ENCODE data around the gene WDR45B.
"Not testable (repeated sequence)": the region's sequence is repeated elsewhere in the genome, so short reads cannot be mapped to it uniquely, and the experiment has no call there.

Gene WDR45B

GRCh38 chr17:82656266-82656665, 8.0 kb upstream of the WDR45B start:
- Histone ChIP-seq H3K36me3 (replicated peaks; ENCODE audit: low read depth, low read length) (no peaks in the 10 kb centered on the region), H4K20me1 (ENCODE audit: insufficient read depth, low read length) (no peaks in the 10 kb centered on the region), H3K9ac (ENCODE audit: low read length) (no peak overlapping the region), H3K9me3 (ENCODE audit: insufficient read depth, low read length) (no peaks in the 10 kb centered on the region), H3K4me3 (ENCODE audit: low read length) (no peak overlapping the region), H3K27me3 (ENCODE audit: low read depth, low read length) (no peaks in the 10 kb centered on the region), H3K27ac (ENCODE audit: low read length) (no peak overlapping the region), H3K79me2 (ENCODE audit: low read length) (no peaks in the 10 kb centered on the region), H2AFZ (ENCODE audit: low read depth, low read length) (no peak overlapping the region), H3K4me1 (ENCODE audit: low read length) (no peaks in the 10 kb centered on the region), H3K4me2 (ENCODE audit: low read length) (no peak overlapping the region)
- TF ChIP-seq, protein P1, sequence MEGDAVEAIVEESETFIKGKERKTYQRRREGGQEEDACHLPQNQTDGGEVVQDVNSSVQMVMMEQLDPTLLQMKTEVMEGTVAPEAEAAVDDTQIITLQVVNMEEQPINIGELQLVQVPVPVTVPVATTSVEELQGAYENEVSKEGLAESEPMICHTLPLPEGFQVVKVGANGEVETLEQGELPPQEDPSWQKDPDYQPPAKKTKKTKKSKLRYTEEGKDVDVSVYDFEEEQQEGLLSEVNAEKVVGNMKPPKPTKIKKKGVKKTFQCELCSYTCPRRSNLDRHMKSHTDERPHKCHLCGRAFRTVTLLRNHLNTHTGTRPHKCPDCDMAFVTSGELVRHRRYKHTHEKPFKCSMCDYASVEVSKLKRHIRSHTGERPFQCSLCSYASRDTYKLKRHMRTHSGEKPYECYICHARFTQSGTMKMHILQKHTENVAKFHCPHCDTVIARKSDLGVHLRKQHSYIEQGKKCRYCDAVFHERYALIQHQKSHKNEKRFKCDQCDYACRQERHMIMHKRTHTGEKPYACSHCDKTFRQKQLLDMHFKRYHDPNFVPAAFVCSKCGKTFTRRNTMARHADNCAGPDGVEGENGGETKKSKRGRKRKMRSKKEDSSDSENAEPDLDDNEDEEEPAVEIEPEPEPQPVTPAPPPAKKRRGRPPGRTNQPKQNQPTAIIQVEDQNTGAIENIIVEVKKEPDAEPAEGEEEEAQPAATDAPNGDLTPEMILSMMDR (IDR thresholded peaks at IDR 0.05; ENCODE audit: low read depth, low read length): no peak
- TF ChIP-seq EZH2phosphoT487 (IDR thresholded peaks at IDR 0.05; ENCODE audit: low read depth): no peak

GRCh38 chr17:82655523-82655922, 7.3 kb upstream of the WDR45B start:
- Histone ChIP-seq H3K4me1 (ENCODE audit: low read length) (no peaks in the 10 kb centered on the region), H3K4me2 (ENCODE audit: low read length) (no peak overlapping the region), H4K20me1 (ENCODE audit: insufficient read depth, low read length) (no peaks in the 10 kb centered on the region), H3K27me3 (ENCODE audit: low read depth, low read length) (no peaks in the 10 kb centered on the region), H3K79me2 (ENCODE audit: low read length) (no peaks in the 10 kb centered on the region), H3K4me3 (ENCODE audit: low read length) (no peak overlapping the region), H3K27ac (ENCODE audit: low read length) (no peak overlapping the region), H3K9me3 (ENCODE audit: insufficient read depth, low read length) (no peaks in the 10 kb centered on the region), H3K9ac (ENCODE audit: low read length) (no peak overlapping the region), H2AFZ (ENCODE audit: low read depth, low read length) (no peak overlapping the region), H3K36me3 (replicated peaks; ENCODE audit: low read depth, low read length) (no peaks in the 10 kb centered on the region)
- TF ChIP-seq, protein P1 (IDR thresholded peaks at IDR 0.05; ENCODE audit: low read depth, low read length): no peak
- no peak for TF ChIP-seq EZH2phosphoT487 (IDR thresholded peaks at IDR 0.05; ENCODE audit: low read depth)

DNA sequence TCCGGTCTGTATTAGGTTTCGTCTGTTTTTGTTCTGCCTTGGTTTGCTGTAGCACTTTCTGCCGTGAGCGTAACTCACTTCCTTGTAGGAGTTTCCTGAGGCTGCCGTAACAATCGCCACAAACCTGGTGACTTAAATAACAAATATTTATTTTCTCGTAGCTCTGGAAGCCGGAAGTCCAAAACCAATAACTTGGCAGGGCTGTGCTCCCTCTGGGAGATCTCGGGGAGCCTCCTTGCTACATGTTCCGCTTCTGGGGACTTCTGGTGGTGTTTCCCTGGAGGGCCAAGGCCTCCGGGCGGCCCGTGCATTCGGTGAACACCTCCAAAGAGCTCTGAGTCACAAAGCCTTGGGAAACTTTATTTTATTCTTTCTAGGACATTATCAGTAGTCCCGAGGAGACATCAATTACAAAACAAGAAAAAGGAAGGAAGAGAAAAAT, 6.8 kb upstream of the WDR45B start:
- Histone ChIP-seq H3K4me1 (ENCODE audit: low read length) (no peaks in the 10 kb centered on the region), H3K27ac (ENCODE audit: low read length) (no peak overlapping the region), H3K27me3 (ENCODE audit: low read depth, low read length) (no peaks in the 10 kb centered on the region), H4K20me1 (ENCODE audit: insufficient read depth, low read length) (no peaks in the 10 kb centered on the region), H3K79me2 (ENCODE audit: low read length) (no peaks in the 10 kb centered on the region), H3K4me2 (ENCODE audit: low read length) (no peak overlapping the region), H3K9me3 (ENCODE audit: insufficient read depth, low read length) (no peaks in the 10 kb centered on the region), H3K36me3 (replicated peaks; ENCODE audit: low read depth, low read length) (no peaks in the 10 kb centered on the region), H2AFZ (ENCODE audit: low read depth, low read length) (no peak overlapping the region), H3K9ac (ENCODE audit: low read length) (no peak overlapping the region), H3K4me3 (ENCODE audit: low read length) (no peak overlapping the region)
- TF ChIP-seq, protein P1 (IDR thresholded peaks at IDR 0.05; ENCODE audit: low read depth, low read length): no peak
- TF ChIP-seq EZH2phosphoT487 (IDR thresholded peaks at IDR 0.05; ENCODE audit: low read depth): no peak

DNA sequence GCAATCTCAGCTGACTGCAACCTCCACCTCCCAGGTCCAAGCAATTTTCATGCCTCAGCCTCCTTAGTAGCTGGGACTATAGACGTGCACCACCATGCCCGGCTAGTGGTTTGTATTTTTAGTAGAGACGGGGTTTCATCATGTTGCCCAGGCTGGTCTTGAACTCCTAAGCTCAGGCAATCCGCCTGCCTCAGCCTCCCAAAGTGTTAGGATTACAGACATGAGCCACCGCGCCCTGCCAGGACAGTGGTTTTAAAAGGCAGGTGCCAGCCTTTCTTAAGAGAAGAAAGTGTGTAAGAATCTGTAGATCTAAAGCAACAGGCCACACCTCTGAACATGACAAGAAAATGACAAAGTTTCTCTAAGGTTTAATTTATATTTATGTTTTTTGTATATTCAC, 6.4 kb upstream of the WDR45B start:
- H3K9me3 ChIP-seq (ENCODE audit: insufficient read depth, low read length); H4K20me1 ChIP-seq (ENCODE audit: insufficient read depth, low read length); H3K79me2 ChIP-seq (ENCODE audit: low read length); H3K27ac ChIP-seq (ENCODE audit: low read length); H3K4me3 ChIP-seq (ENCODE audit: low read length); H3K4me1 ChIP-seq (ENCODE audit: low read length); H3K36me3 ChIP-seq (replicated peaks; ENCODE audit: low read depth, low read length); H3K4me2 ChIP-seq (ENCODE audit: low read length); H3K27me3 ChIP-seq (ENCODE audit: low read depth, low read length); H2AFZ ChIP-seq (ENCODE audit: low read depth, low read length); H3K9ac ChIP-seq (ENCODE audit: low read length): not testable (repeated sequence)

Measured in OCI-LY3 (cell line).